HG03159 (cell line): Measurements from ENCODE around the gene INHA.
A peak's percentile ranks its signal among the peaks of the same experiment; 100 is the strongest.

Experiments
- ATAC-seq: cut with Tn5 transposase; IDR thresholded peaks from one replicate; pipeline ENCODE4 v1.9.1; 2021; ENCODE audit warnings: mild to moderate bottlenecking, moderate library complexity; ENCODE audit not compliant: unreplicated experiment

The INHA gene

GRCh38 chr2:219571311-219572236 lies 536 bp upstream of the INHA start, which contains the start of gene OBSL1:
OBSL1 (minus strand) TSS chr2:219571539; CDS start chr2:219571232, 307 bp downstream.
- ATAC-seq: no peak

DNA sequence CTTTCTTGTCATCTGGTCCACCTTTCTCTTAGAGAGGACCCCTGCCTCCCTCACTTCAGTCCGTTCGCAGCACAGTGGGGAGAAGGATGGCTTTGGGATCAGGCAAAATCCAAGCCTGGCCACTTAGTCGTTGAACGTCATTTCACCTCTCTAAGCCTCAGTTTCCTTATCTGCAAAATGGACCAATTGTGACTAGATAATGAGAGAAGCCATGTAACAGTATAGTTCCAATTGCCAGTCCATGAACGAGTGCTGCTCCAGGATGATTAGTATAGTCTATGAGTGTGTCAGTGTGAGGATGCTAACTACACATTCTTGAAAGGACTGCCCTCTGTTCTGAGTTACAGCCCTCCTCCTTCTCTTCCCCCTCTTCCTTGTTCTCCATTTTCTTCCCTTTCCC lies 1.1 kb downstream of the INHA start:
- no peak for ATAC-seq

DNA sequence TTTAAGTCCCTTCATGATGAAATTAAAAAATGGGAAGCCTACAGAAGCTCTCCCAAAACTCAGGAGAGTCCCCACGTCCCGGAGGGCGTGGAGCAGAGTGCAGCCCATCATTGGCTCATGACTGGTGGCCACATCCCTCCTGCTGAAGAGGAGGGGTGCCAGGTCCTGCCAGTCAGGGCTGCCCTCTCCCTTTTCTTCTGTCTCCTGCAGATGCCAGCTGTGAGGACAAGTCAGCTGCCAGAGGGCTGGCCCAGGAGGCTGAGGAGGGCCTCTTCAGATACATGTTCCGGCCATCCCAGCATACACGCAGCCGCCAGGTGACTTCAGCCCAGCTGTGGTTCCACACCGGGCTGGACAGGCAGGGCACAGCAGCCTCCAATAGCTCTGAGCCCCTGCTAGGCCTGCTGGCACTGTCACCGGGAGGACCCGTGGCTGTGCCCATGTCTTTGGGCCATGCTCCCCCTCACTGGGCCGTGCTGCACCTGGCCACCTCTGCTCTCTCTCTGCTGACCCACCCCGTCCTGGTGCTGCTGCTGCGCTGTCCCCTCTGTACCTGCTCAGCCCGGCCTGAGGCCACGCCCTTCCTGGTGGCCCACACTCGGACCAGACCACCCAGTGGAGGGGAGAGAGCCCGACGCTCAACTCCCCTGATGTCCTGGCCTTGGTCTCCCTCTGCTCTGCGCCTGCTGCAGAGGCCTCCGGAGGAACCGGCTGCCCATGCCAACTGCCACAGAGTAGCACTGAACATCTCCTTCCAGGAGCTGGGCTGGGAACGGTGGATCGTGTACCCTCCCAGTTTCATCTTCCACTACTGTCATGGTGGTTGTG lies 2.6 kb downstream of the INHA start:
- ATAC-seq: no peak

GRCh38 chr2:219575566-219576504 lies 3.7 kb downstream of the INHA start:
- ATAC-seq: no peak

DNA sequence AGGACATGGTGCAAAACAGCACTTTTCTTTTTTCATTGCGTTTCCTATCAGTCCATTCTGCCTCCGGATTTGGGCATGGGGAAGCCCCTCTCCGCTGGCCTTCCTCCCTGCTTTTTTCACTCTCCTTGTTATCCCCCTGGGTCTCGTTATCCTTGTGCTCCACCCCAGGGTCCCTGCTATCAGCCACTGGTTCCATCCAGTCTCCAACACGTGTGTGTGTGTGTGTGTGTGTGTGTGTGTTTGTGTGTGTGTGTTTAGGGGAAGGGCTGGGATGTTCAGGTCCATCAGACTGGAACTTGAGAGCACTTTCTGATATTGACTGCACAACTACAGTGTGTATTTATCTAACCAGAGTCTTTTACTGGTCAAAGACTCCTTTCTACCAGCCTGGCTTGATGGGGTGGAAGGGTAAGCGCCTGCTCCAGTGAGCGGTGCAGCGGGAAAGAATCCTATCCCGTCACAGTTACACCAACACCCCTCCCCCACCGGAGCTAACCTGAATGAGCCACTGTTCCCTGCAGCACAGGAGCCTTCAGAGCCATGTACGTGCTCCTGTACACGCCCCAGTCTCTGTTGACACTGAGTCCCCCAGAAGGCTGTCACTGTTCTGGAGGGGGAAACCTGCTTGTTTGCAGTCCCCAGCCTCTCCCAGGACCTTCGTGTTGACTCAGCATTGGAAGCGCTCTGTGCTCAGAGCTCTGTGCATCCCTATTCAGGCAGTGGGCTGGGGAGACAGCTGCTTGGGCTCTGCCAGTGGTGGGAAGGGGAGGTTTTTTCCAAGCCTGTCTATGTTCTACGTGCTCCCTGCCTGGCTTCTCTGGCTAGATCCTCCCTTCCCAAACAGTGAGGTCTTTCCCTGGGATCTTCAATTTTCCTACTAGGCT lies 4.6 kb downstream of the INHA start:
- ATAC-seq: no peak

GRCh38 chr2:219578811-219579613 lies 6.9 kb downstream of the INHA start:
- ATAC-seq: no peak

DNA sequence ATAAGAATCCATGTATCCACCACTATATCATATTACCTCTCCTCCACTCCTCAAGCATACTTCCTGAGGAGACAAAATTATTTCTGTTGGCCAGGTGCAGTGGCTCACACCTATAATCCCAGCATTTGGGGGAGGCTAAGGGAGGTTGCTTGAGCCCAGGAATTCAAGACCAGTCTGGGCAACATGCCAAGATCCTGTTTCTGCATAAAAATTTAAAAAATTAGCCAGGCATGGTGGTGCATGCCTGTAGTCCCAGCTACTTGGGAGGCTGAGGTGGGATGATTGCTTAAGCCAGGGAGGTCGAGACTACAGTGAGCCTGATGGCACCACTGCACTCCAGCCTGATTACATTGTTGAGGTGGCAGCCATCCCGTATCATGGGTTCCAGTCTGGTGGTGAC lies 9.2 kb downstream of the INHA start:
- ATAC-seq: no peak

DNA sequence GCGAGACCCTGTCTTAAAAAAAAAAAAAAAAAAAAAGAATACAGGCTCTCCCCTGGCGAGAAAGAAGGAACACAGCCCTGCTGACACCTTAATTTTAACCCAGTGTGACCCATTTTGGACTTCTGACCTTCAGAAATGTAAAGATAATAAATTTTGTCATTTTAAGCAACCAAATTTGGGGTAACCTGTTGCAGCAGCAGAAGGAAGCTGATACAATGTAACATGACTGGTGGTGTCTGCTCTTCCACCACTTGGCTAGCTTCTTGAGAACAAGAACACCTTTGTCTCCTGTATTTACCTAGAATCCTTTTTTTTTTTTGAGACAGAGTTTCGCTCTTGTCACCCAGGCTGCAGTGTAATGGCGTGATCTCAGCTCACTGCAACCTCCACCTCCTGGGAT lies 19.0 kb downstream of the INHA start:
- no peak for ATAC-seq

DNA sequence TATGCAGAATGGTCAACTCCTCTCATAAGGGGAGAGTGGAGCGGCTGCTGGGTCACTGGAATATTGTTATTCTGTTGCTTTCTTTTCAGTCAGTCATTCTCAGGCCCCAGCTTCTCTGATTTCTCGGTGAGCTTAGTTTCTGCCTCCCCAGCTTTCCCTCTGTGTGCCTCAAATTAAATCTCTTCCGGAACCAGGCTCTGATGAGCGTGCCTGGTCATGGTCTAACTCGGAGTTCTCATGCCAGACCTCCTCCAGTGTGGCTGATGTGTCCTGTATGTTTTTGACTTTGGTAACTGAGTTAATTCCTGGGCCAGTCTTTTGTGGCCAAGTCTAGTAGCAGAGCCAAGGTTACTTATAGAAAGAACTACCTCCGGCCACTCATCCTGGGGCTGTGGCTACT lies 20.6 kb downstream of the INHA start:
- no peak for ATAC-seq

DNA sequence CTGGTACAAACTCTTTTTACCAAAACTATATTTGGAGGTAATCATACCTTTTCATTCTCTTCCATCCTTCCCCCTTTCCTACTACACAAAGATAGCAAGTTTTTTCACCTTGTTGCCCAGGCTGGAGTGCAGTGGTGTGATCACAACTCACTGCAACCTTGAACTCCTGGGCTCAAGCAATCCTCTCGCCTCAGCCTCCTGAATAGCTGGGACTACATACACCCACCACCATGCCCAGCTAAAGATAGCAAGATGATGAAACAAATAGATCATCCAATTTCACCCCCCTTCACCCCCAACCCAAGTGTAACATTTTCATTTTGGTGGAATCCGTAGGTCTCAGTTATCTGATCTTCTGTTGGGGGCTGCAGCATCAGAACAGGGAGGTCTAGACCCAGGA lies 21.0 kb downstream of the INHA start:
- ATAC-seq: no peak

- no peak for ATAC-seq
These were observed 23.1 kb downstream of the INHA start for GRCh38 chr2:219595256-219595655.

DNA sequence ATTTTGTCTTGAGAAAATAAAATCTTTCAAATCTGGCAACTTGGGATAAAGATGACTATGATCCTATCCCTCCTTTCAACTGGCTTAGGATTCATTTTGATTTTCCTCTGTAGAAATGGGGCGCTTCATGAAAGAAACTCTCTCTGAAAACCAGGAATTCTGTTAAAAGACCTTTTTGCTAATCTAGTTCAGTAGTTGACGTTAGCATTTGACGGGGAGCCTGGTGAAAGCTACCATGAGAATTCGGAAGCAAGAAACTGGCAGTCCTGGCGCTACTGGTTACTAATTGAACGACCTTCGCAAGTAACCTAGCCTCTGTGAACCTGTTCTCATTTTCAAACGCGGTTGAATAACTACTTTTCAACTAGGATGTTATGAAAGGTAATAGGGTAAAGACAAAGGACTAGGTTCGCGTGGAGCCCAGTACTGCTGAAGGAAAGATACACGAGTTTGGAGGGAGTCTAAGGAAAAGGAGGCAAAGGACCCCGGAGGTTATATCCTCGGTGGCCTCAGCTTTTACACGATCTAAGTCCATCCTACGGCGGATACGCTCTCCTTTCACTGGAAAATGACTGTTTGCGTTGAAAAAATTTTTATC lies 24.9 kb downstream of the INHA start:
- ATAC-seq: peak; percentile 0

- peak; percentile 90 for ATAC-seq
These were observed 25.6 kb downstream of the INHA start, which contains the start of gene STK11IP for GRCh38 chr2:219597552-219598307. STK11IP (plus strand) TSS chr2:219597857; CDS start chr2:219598120, 263 bp downstream.

DNA sequence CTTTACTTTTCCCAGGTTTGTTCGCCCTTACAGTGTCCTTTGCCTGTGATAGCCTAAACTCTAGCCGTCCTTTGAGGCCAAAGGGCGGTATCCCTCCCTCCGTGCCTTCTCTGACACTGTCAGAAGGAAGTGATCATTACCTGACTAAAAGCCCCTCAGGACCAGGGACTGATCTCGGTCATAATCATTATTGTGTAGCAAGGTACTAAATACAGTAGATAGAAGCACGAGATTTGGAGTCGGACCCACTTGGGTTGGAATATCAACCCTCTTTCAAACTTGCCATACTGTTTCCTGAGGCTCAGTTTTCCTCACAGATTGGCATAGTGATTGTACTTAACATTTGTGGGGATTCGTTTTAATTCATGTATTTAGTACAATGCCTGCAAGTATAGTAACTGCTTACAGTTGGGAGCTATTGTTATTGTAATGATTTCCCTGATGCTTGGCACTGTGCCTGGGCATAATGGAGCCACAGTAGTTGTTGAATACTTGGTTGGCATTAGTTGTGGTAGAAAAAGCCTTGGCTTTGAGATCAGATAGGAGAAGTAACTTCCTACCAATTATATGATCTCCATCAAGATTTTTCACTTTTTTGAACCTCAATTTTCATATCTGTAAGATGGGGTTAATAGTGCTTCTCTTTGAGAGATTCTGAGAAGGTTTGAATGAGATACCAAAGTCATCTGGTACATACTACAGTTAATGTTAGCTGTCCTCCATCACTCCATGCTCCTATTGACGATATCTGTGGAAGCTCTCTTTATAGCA lies 26.4 kb downstream of the INHA start:
- no peak for ATAC-seq

DNA sequence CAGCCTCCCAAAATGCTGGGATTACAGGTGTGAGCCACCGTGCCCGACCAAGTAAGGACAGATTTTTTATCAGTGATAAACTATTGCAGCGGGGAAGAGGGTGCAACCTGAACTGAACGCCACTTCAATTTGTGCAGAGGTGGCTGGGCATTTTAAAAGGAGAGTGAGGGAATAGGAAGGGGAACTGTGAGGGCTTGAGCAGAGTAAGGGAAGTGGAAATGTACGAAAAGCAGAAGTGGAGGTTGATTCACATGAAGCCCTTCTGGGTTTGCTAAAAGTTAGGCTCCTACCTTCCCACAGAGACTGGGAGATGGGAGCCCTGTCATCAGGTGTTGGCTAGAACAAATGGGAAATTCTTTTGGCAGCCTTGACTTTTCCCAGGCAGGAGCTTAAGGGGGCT lies 31.7 kb downstream of the INHA start:
- ATAC-seq: peak; percentile 54

DNA sequence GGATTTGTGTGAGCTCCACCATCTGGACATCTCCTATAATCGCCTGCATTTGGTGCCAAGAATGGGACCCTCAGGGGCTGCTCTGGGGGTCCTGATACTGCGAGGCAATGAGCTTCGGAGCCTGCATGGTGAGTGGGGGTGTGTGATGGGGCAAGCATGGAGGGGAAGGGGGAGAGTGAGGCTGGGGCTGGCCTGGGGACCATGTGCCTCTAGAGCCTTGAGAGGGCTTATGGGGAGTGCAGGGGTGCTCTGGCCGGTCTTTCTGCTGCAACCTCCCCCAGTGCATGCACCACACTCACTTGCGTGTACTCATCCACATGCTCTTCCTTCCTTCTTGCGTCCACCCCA lies 33.5 kb downstream of the INHA start:
- no peak for ATAC-seq

GRCh38 chr2:219607931-219608330 lies 35.8 kb downstream of the INHA start:
- ATAC-seq: no peak
